ENCODE measurements around the gene MAGI2.

DNA sequence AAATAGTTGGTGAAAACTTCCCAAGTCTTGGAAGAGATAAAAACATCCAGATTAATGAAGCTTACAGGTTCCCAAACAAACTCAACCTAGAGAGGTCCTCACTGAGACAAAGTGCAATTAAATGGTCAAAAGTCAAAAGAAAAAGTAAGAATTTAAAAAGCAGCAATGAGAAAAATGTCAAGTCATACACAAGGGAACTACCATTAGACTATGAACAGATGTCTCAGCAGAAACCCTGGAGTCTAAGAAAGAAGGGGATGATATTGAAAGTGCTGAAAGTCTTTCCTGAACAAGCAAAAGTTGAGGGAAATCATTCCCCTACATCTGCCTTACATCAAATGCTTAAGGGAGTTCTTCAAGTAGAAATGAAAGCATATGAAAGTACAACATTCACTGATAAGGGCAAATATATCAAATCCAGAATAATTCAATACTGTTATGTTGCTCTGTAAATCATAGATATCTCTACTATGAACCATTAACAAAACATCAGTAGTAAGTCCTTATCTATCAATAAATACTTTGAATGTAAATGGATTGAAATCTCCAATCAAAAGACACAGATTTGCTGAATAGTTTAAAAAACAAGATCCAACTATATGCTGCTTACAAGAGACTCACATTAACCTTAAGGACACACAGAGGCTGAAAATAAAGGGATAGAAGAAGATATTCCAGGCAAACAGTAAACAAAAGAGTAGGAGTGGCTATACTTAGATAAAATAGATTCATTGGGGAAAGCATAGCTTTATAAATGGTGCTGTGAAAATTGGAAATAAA is 1205.4 kb downstream of the MAGI2 start:
- TF ChIP-seq, protein P1, sequence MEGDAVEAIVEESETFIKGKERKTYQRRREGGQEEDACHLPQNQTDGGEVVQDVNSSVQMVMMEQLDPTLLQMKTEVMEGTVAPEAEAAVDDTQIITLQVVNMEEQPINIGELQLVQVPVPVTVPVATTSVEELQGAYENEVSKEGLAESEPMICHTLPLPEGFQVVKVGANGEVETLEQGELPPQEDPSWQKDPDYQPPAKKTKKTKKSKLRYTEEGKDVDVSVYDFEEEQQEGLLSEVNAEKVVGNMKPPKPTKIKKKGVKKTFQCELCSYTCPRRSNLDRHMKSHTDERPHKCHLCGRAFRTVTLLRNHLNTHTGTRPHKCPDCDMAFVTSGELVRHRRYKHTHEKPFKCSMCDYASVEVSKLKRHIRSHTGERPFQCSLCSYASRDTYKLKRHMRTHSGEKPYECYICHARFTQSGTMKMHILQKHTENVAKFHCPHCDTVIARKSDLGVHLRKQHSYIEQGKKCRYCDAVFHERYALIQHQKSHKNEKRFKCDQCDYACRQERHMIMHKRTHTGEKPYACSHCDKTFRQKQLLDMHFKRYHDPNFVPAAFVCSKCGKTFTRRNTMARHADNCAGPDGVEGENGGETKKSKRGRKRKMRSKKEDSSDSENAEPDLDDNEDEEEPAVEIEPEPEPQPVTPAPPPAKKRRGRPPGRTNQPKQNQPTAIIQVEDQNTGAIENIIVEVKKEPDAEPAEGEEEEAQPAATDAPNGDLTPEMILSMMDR (IDR thresholded peaks at IDR 0.05), result no peak
- no peak for TF ChIP-seq POLR2A (IDR thresholded peaks at IDR 0.05)
